Liver (tissue), 9 donors: ENCODE data around the gene VAMP4. TPM values are rescaled to one million over a fixed set of nuclear protein-coding genes. Genes with fewer than 3 reads are reported as not detected.

Source experiments
- DNase-seq: peaks from one replicate; pipeline ENCODE4 v3.0.0-alpha.2; 2017; ENCODE audit warnings: low spot score
- H3K27ac ChIP-seq, 2 donors: one replicate each; pipeline ENCODE4 v1.7.0; 2013; ENCODE audit warnings: inconsistent platforms in 2 of 2, low read length in 2 of 2, control low read depth in 1 of 2, low read depth in 1 of 2, mild to moderate bottlenecking in 1 of 2
- H3K27me3 ChIP-seq, 4 donors: one replicate each; pipeline versions ENCODE4 v1.6.1 to v1.7.0; 2013; ENCODE audit warnings: low read length in 3 of 4, inconsistent platforms in 1 of 4, mild to moderate bottlenecking in 1 of 4, moderate library complexity in 1 of 4; ENCODE audit not compliant: control insufficient read depth in 4 of 4, insufficient read depth in 4 of 4
- H3K36me3 ChIP-seq, 4 donors: one replicate each; pipeline versions ENCODE4 v1.6.1 to v1.7.0; 2013; ENCODE audit warnings: low read length in 3 of 4, mild to moderate bottlenecking in 3 of 4, low read depth in 1 of 4, moderate library complexity in 1 of 4; ENCODE audit not compliant: control insufficient read depth in 4 of 4, insufficient read depth in 3 of 4
- H3K4me1 ChIP-seq, 4 donors: one replicate each; pipeline versions ENCODE4 v1.6.1 to v1.7.0; 2013; ENCODE audit warnings: low read length in 3 of 4, mild to moderate bottlenecking in 3 of 4, moderate library complexity in 1 of 4; ENCODE audit not compliant: control insufficient read depth in 4 of 4, insufficient read depth in 4 of 4
- H3K4me3 ChIP-seq, 3 donors: one replicate each; pipeline versions ENCODE4 v1.6.1 to v1.7.0; 2013; ENCODE audit warnings: low read length in 3 of 3, control low read depth in 1 of 3, low read depth in 1 of 3, mild to moderate bottlenecking in 1 of 3
- H3K9ac ChIP-seq, 2 donors: one replicate each; pipeline ENCODE4 v1.7.0; 2013; ENCODE audit warnings: low read length in 2 of 2, mild to moderate bottlenecking in 2 of 2, moderate library complexity in 2 of 2, control low read depth in 1 of 2, low read depth in 1 of 2
- H3K9me3 ChIP-seq, 4 donors: one replicate each; pipeline versions ENCODE4 v1.6.1 to v1.7.0; 2013; ENCODE audit warnings: low read length in 3 of 4; ENCODE audit not compliant: control insufficient read depth in 4 of 4
- CTCF ChIP-seq: fragments of 150-350 bp; IDR thresholded peaks from 2 replicates; pipeline ENCODE4 v1.5.1; 2017; ENCODE audit warnings: improper control_type of control experiment, low read depth, low read length; ENCODE audit not compliant: missing input control
- EGR1 ChIP-seq, 2 donors: IDR thresholded peaks; 2 replicates each; pipeline ENCODE4 v1.6.1; 2016 to 2018; ENCODE audit warnings: antibody characterized with exemption in 2 of 2, low read depth in 2 of 2
- FOXA1 ChIP-seq: IDR thresholded peaks from 2 replicates; pipeline ENCODE4 v1.6.1; 2016; ENCODE audit warnings: antibody characterized with exemption
- GABPA ChIP-seq, 2 donors: IDR thresholded peaks in 1 of 2; conservative IDR thresholded peaks in 1 of 2; 2 replicates each; pipeline ENCODE4 v1.6.1; 2016; ENCODE audit warnings: antibody characterized with exemption in 2 of 2, mild to moderate bottlenecking in 1 of 2, moderate library complexity in 1 of 2
- HNF4A ChIP-seq, 2 donors: conservative IDR thresholded peaks; 2 replicates each; pipeline ENCODE4 v1.6.1; 2016; ENCODE audit warnings: antibody characterized with exemption in 2 of 2, mild to moderate bottlenecking in 2 of 2
- HNF4G ChIP-seq: IDR thresholded peaks from 2 replicates; pipeline ENCODE4 v1.6.1; 2016; ENCODE audit warnings: antibody characterized with exemption
- JUND ChIP-seq, 2 donors: IDR thresholded peaks; 2 replicates each; pipeline ENCODE4 v1.6.1; 2016; ENCODE audit warnings: antibody characterized with exemption in 2 of 2
- MAX ChIP-seq: IDR thresholded peaks from 2 replicates; pipeline ENCODE4 v1.6.1; 2016; ENCODE audit warnings: antibody characterized with exemption
- NR2F2 ChIP-seq: IDR thresholded peaks from 2 replicates; pipeline ENCODE4 v1.6.1; 2016; ENCODE audit warnings: antibody characterized with exemption
- RXRA ChIP-seq, 2 donors: IDR thresholded peaks; 2 replicates each; pipeline ENCODE4 v1.6.1; 2017 to 2018; ENCODE audit warnings: antibody characterized with exemption in 2 of 2, mild to moderate bottlenecking in 1 of 2
- SP1 ChIP-seq: IDR thresholded peaks from 2 replicates; pipeline ENCODE4 v1.6.1; 2018; ENCODE audit warnings: antibody characterized with exemption, mild to moderate bottlenecking
- TAF1 ChIP-seq: conservative IDR thresholded peaks from 2 replicates; pipeline ENCODE4 v1.6.1; 2016; ENCODE audit warnings: antibody characterized with exemption, mild to moderate bottlenecking
- ZBTB33 ChIP-seq: IDR thresholded peaks from 2 replicates; pipeline ENCODE4 v1.6.1; 2016; ENCODE audit warnings: antibody characterized with exemption
- WGBS: extraction: QIAGEN DNeasy Blood & Tissue Kit; methylation state at CpG from one replicate; pipeline ENCODE4 v1.1.7; 2013; 5-methylcytosine and 5-hydroxymethylcytosine counted together
- polyA plus RNA-seq, 2 donors: library from polyadenylated mRNA; stranded (reverse) in 1 of 2; unstranded in 1 of 2; fragments of 200-250 nt in 1 of 2; fragments of >200 nt in 1 of 2; fragmentation: Nextera tagmentation in 1 of 2; extraction: Ambion mirVana in 1 of 2; gene quantifications; one replicate each; pipeline versions ENCODE4 v1.2.1 to v1.2.3, GENCODE V29; 2013 to 2015
- total RNA-seq, 2 donors: library from RNA; depleted of rRNA; stranded (reverse); fragments of >200 nt; gene quantifications; one replicate each; pipeline ENCODE4 v1.2.3, GENCODE V29; 2014
- donor health status: healthy.
- donor health status: healthy.
- donor health status: healthy.
- donor health status: healthy.
- donor health status: healthy.

The VAMP4 gene
- total and polyA plus RNA-seq, 4 donors: 4.0 to 6.1 (median 4.8) TPM

- TF ChIP-seq RXRA (IDR thresholded peaks at IDR 0.05) (no peak), GABPA (IDR thresholded peaks at IDR 0.05 in 1 of 2, conservative IDR thresholded peaks at IDR 0.05 in 1 of 2) (no peak), FOXA1 (no peak), MAX (no peak), SP1 (no peak), CTCF (no peak)
- H3K27me3 ChIP-seq: peaks cover 0 to 4% (median 0%) of the 10 kb centered on the region in 4 donors
- 66% methylated on average over 3 of the region's 3 CpGs for WGBS
Observed at GRCh38 chr1:171769171-171769570, 27.3 kb upstream of the VAMP4 start.

GRCh38 chr1:171763764-171764163 lies 21.9 kb upstream of the VAMP4 start:
- Histone ChIP-seq H3K4me3 (no peak overlapping the region), H3K27ac (no peak overlapping the region), H3K36me3 (no peaks in the 10 kb centered on the region), H3K4me1 (no peaks in the 10 kb centered on the region), H3K9ac (no peak overlapping the region), H3K27me3 (no peaks in the 10 kb centered on the region), H3K9me3 (no peaks in the 10 kb centered on the region)
- 81% methylated on average over 6 of the region's 6 CpGs for WGBS
- DNase-seq: no peak
- no peak for TF ChIP-seq NR2F2

More at GRCh38 chr1:171769171-171769570, 27.3 kb upstream of the VAMP4 start:
- no peak for DNase-seq
- Histone ChIP-seq H3K27ac (no peak overlapping the region), H3K9me3 (no peaks in the 10 kb centered on the region), H3K9ac (no peak overlapping the region), H3K36me3 (no peaks in the 10 kb centered on the region), H3K4me1 (no peaks in the 10 kb centered on the region), H3K4me3 (no peak overlapping the region)

GRCh38 chr1:171762143-171762563 lies 20.3 kb upstream of the VAMP4 start:
- peak; percentile 79 for DNase-seq
- Histone ChIP-seq H3K9ac (no peak overlapping the region), H3K4me1 (no peaks in the 10 kb centered on the region), H3K9me3 (no peaks in the 10 kb centered on the region), H3K36me3 (no peaks in the 10 kb centered on the region), H3K27ac (no peak overlapping the region), H3K4me3 (no peak overlapping the region), H3K27me3 (no peaks in the 10 kb centered on the region)
- 90% methylated on average over 6 of the region's 6 CpGs for WGBS
- TF ChIP-seq MAX (no peak), HNF4G (no peak), HNF4A (conservative IDR thresholded peaks at IDR 0.05) (no peak), NR2F2 (no peak), TAF1 (no peak), JUND (IDR thresholded peaks at IDR 0.05) (no peak), EGR1 (IDR thresholded peaks at IDR 0.05; ENCODE audit: low read depth in 2 of 2) (no peak), FOXA1 (no peak), ZBTB33 (no peak)
